ENCODE results near the gene ENPP6.

DNA sequence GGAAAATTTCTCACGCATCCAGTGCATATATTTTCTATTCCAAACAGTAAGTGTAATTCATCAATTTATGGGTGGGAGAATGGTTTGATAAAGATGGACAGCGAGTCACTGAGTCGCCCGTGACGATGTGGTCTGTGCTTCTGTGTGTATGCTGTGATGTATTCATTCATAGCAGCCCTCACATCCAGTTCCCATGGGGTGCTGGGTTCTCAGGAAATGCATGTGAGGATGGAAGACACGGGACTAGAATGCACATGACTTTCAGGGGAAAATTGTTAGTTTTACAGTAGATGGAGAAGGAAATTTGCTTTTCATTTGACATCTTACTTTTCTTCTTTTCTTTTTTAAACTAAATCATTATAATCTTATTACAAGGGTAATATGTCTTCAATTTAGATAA is 159.6 kb downstream of the ENPP6 start:
- TF ChIP-seq, protein P1, sequence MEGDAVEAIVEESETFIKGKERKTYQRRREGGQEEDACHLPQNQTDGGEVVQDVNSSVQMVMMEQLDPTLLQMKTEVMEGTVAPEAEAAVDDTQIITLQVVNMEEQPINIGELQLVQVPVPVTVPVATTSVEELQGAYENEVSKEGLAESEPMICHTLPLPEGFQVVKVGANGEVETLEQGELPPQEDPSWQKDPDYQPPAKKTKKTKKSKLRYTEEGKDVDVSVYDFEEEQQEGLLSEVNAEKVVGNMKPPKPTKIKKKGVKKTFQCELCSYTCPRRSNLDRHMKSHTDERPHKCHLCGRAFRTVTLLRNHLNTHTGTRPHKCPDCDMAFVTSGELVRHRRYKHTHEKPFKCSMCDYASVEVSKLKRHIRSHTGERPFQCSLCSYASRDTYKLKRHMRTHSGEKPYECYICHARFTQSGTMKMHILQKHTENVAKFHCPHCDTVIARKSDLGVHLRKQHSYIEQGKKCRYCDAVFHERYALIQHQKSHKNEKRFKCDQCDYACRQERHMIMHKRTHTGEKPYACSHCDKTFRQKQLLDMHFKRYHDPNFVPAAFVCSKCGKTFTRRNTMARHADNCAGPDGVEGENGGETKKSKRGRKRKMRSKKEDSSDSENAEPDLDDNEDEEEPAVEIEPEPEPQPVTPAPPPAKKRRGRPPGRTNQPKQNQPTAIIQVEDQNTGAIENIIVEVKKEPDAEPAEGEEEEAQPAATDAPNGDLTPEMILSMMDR (IDR thresholded peaks at IDR 0.05): no peak
- no peak for TF ChIP-seq POLR2A (IDR thresholded peaks at IDR 0.05)

All from uterus (tissue), 2 donors.